ENCODE measurements around the gene CTSC.
A peak's percentile ranks its signal among the peaks of the same experiment; 100 is the strongest.
"Not testable (repeated sequence)": the region's sequence is repeated elsewhere in the genome, so short reads cannot be mapped to it uniquely, and the experiment has no call there.

CTSC gene

DNA sequence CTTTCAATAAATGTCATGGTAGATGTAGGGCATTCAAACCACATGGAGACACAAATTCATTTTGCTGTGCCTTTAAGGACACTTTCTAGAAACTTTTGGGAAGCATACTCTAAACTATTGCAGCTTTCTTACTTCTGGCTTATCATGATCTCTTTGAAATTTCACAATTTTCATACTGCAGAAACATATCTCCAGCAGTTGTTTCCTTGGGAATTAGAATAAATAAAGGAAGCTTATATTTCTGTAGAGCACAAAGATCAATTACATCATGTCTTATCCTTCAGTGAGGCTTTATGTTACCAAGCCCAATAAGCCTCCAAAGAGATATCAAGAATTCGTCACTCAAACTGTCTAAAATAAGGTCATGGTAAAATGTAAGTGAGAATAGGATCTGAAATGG, 87.8 kb downstream of the CTSC start:
- H3K4me3 ChIP-seq (replicated peaks; ENCODE audit: low read depth, low read length): no peak overlapping the region
- TF ChIP-seq, protein P1, sequence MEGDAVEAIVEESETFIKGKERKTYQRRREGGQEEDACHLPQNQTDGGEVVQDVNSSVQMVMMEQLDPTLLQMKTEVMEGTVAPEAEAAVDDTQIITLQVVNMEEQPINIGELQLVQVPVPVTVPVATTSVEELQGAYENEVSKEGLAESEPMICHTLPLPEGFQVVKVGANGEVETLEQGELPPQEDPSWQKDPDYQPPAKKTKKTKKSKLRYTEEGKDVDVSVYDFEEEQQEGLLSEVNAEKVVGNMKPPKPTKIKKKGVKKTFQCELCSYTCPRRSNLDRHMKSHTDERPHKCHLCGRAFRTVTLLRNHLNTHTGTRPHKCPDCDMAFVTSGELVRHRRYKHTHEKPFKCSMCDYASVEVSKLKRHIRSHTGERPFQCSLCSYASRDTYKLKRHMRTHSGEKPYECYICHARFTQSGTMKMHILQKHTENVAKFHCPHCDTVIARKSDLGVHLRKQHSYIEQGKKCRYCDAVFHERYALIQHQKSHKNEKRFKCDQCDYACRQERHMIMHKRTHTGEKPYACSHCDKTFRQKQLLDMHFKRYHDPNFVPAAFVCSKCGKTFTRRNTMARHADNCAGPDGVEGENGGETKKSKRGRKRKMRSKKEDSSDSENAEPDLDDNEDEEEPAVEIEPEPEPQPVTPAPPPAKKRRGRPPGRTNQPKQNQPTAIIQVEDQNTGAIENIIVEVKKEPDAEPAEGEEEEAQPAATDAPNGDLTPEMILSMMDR (IDR thresholded peaks at IDR 0.05; ENCODE audit: low read length, missing control alignments): no peak
- peak; percentile 47 for DNase-seq (ENCODE audit: low read depth)

DNA sequence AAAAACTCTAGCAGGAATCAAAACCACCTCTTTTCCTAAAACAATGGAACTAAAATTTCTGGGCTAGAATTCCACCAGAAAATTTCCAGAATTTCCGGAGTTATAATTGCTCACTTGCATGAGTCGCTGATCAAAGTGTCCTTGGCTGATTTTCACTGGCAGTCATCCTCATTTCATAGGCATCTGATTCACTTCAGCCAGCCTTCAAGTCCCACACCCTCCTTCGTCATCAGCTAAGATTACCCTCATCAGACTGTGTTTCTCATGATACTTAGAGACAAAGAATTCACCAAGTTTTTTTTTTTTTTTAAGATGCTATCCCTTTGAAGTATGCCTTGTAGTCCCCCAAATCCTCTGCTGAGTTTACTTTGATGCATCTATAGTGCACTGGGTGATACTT, 90.8 kb downstream of the CTSC start:
- DNase-seq (ENCODE audit: low read depth): peak; percentile 93
- TF ChIP-seq, protein P1 (IDR thresholded peaks at IDR 0.05; ENCODE audit: low read length, missing control alignments): no peak
- no peak overlapping the region for H3K4me3 ChIP-seq (replicated peaks; ENCODE audit: low read depth, low read length)

DNA sequence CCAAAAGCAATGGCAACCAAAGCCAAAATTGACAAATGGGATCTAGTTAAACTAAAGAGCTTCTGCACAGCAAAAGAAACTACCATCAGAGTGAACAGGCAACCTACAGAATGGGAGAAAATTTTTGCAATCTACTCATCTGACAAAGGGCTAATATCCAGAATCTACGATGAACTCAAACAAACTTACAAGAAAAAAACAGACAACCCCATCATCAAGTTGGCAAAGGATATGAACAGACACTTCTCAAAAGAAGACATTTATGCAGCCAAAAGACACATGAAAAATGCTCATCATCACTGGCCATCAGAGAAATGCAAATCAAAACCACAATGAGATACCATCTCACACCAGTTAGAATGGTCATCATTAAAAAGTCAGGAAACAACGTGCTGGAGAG, 92.0 kb downstream of the CTSC start:
- not testable (repeated sequence) for DNase-seq (ENCODE audit: low read depth); H3K4me3 ChIP-seq (replicated peaks; ENCODE audit: low read depth, low read length)
